Hypothalamus (tissue), 51 donors: ENCODE measurements around the gene FANCL.
"Not testable (repeated sequence)": the region's sequence is repeated elsewhere in the genome, so short reads cannot be mapped to it uniquely, and the experiment has no call there.

ENCODE experiments used
- DNase-seq, 51 donors: peaks; one replicate each; lab custom pipeline; 2025; lab: John Stamatoyannopoulos, UW

The FANCL gene

GRCh38 chr2:58155160-58155778 is 85.9 kb downstream of the FANCL start:
- DNase-seq: no peak

GRCh38 chr2:58146707-58147106 is 94.4 kb downstream of the FANCL start:
- DNase-seq: no peak

GRCh38 chr2:58145769-58146168 is 95.4 kb downstream of the FANCL start:
- not testable (repeated sequence) for DNase-seq

DNA sequence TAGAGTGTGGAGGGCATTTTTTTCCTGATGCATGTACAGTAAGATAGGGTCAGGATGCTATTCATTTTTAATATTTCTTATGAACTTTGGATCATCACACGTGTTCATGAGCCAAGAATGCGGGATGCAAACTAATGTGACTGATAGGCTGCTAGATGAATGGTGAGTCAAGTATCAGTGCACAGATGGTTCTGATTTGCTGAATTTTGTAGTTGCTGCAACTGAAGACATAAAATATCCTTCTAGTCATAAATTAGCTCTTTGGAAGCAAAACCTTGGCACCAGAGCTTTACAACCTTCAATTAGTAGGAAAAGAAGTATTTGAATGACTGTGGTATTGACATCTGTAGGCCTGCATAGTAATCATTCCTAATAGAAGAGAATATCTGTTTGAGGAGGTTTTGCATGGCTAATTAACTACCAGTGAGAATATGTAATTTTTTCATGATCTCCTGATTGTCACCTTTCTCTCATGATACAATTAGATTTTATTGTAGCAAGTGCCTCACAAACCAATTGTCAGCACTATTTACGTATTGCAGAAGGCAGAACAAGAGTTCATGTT is 100.5 kb downstream of the FANCL start:
- DNase-seq: no peak

- DNase-seq: no peak
Observed at GRCh38 chr2:58138396-58139030, 102.6 kb downstream of the FANCL start.

DNA sequence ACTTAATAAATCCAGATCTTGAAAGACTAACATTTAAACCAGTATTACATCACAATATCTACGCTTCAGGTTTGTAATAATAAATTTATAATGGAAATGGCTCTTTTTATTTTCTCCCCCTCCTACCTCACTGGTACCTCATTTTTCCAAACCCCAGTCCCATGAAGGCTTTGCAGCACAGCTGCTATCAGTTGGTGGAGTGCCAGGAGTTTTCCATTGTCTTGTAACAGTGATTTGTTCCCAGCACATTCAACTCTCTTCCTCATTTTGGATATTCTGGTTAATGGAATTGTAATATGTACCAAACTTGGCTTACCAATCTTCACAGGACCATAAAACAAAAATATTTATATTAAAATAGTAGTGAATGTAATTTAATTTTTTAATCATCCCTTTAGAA is 103.3 kb downstream of the FANCL start:
- peak in 11 of 51 donors; percentile 1 to 32 (median 8) for DNase-seq

GRCh38 chr2:58137221-58137620 is 103.9 kb downstream of the FANCL start:
- DNase-seq: no peak

DNA sequence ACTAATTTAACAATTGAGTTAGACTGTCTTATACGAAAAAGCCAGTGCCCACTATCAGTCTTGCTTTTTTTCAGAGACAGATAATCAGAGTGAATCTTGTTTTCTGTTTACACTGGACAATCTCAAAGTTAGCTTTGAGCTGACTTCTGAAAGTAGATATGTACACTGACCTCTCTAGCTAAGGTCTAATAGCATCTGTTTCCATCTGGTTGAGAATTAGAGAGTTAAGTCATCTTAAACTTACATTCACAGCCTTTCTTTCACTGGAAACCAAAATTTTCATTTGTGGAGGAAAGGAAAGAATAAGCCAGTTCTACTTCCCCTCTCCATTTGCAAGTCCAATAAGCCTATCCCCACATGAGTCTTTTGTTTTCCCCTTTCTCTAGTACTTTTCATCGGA is 105.3 kb downstream of the FANCL start:
- no peak for DNase-seq

GRCh38 chr2:58133395-58133794 is 107.7 kb downstream of the FANCL start:
- DNase-seq: no peak

DNA sequence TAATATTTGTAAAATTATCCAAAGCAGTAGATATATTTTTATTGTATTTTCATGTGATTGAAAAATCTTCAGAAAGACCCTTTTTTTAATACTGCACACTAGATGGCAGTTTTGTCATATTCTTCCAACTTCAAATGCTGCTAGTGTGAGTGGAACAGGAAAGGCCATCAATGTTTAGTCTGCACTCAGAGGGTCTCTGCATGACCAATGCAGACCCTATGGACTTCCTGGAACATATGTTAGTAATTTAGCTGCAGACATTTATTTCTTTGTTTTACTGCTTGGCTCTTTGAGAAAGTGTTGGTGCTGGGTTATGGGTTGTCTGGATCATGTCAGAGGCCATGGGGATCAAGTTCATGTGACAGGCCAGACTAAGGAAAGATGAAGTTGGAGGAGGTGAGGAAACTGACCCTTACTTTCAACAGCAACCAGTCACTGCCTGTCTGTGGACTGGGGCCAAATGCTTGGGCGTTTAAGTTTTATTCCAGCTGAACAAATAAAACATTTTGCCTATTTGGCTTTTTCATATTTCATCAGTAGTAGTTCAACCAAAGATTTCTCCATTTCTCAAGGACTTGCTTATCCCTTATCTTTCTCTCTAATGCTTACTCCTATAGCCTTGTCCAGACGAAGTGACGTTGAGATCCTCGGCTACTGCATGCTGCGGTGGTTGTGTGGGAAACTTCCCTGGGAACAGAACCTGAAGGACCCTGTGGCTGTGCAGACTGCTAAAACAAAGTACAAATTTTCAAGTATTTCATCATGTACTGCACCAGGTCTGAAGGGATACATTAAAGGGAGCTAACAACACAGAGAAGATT is 109.7 kb downstream of the FANCL start:
- DNase-seq: peak in 5 of 51 donors; percentile 3 to 51 (median 43)

- no peak for DNase-seq
Observed at GRCh38 chr2:58130238-58130637, 110.9 kb downstream of the FANCL start.

- DNase-seq: no peak
Observed at GRCh38 chr2:58127111-58127510, 114.0 kb downstream of the FANCL start.

- DNase-seq: no peak
Observed at GRCh38 chr2:58122540-58122939, 118.6 kb downstream of the FANCL start.

- DNase-seq: no peak
Observed at GRCh38 chr2:58122040-58122439, 119.1 kb downstream of the FANCL start.

DNA sequence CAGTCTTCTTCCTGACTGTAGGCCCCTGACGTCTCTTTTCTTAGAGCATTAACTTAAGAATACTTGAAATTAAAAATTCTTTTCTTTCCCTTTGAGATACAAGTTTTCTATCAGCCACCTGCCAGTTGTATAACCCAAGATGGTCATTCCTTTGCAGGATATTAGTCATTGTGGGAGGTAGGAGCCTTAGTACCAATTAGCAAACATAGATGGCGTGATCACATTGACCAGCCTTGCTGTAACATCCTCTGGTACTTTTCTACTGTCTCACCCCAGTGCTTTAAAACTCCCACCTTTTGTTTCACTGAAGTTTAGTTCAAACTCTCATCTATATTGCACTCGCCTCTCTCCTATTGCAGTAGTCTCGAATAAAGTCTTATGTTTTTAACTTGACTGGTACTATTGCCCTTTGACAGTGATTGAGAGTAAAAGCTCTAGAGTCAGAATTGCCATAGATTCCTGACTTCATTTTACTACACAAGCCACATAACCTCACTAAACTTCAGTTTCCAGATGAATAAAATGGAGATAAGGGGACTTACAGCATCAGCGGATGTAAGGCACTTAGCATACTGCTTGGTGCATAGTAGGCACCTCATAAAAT is 120.4 kb downstream of the FANCL start:
- DNase-seq: no peak

GRCh38 chr2:58113563-58113962 is 127.6 kb downstream of the FANCL start:
- DNase-seq: not testable (repeated sequence)

DNA sequence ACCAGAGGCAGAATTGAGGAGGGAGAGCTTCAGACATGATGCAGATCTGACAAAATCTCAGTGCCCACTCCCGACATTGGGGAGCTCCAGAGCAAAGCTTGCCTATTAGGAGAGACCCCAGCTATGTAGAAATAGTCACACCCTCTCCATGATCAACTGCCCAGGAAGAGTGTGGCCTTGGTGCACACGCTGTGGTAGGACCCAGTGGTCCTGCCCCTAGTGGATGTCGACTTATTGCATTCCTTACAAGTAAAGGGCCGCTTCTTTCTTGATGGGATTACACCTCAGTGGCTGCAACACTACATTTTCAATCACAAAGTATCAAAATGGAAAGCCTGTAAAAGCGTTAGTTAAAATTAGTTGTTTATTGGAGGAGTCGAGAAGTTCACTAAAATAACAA is 130.4 kb downstream of the FANCL start:
- no peak for DNase-seq

GRCh38 chr2:58109481-58109880 is 131.6 kb downstream of the FANCL start:
- DNase-seq: no peak
